Stimulated activated naive CD4-positive, alpha-beta T cell (primary cell): ENCODE data around the gene SBNO2.
A peak's percentile ranks its signal among the peaks of the same experiment; 100 is the strongest.
"Not testable (repeated sequence)": the region's sequence is repeated elsewhere in the genome, so short reads cannot be mapped to it uniquely, and the experiment has no call there.

ENCODE experiments used
- DNase-seq, 6 experiments: peaks; one replicate each; lab custom pipeline; 2025; lab: John Stamatoyannopoulos, UW

The SBNO2 gene

GRCh38 chr19:1208830-1209229 is 34.8 kb upstream of the SBNO2 start:
- not testable (repeated sequence) for DNase-seq

- DNase-seq: peak in 3 of 6 experiments; percentile 13 to 34 (median 28)
Observed at GRCh38 chr19:1206864-1207450, 32.9 kb upstream of the SBNO2 start.

GRCh38 chr19:1206150-1206863 is 32.2 kb upstream of the SBNO2 start:
- DNase-seq: peak in 1 of 6 experiments; percentile 13

- DNase-seq: peak; percentile 97 to 99 (median 98)
Observed at GRCh38 chr19:1205114-1206099, 31.3 kb upstream of the SBNO2 start, which contains the start of gene STK11. Gene STK11, plus strand, starts transcription at chr19:1205778. Its CDS starts 1,136 bp downstream, at chr19:1206914.

- DNase-seq: not testable (repeated sequence)
Observed at GRCh38 chr19:1200614-1201013, 26.5 kb upstream of the SBNO2 start.

GRCh38 chr19:1199531-1199930 is 25.5 kb upstream of the SBNO2 start:
- DNase-seq: no peak

GRCh38 chr19:1189419-1189818 is 15.4 kb upstream of the SBNO2 start:
- no peak for DNase-seq

- DNase-seq: no peak
Observed at GRCh38 chr19:1183543-1184172, 9.6 kb upstream of the SBNO2 start.

GRCh38 chr19:1182727-1183126 is 8.7 kb upstream of the SBNO2 start:
- no peak for DNase-seq

- DNase-seq: no peak
Observed at GRCh38 chr19:1182068-1182467, 8.0 kb upstream of the SBNO2 start.

GRCh38 chr19:1181606-1182005 is 7.5 kb upstream of the SBNO2 start:
- no peak for DNase-seq

- no peak for DNase-seq
Observed at GRCh38 chr19:1177322-1178114, 3.5 kb upstream of the SBNO2 start.

GRCh38 chr19:1173159-1173844 is 766 bp downstream of the SBNO2 start:
- DNase-seq: no peak

- DNase-seq: no peak
Observed at GRCh38 chr19:1172353-1173158, 1.5 kb downstream of the SBNO2 start.

- no peak for DNase-seq
Observed at GRCh38 chr19:1171755-1172352, 2.2 kb downstream of the SBNO2 start.

- DNase-seq: no peak
Observed at GRCh38 chr19:1170938-1171754, 2.9 kb downstream of the SBNO2 start.

- DNase-seq: no peak
Observed at GRCh38 chr19:1169921-1170885, 3.9 kb downstream of the SBNO2 start.
